Skeletal muscle tissue (tissue), 4 donors: ENCODE data around the gene ZNF280D. TPM values are rescaled to one million over a fixed set of nuclear protein-coding genes. Genes with fewer than 3 reads are reported as not detected.

Experiments
- H3K27ac ChIP-seq: one replicate; pipeline ENCODE4 v1.7.0; 2013; ENCODE audit warnings: mild to moderate bottlenecking, low read depth, low read length, inconsistent platforms
- H3K27me3 ChIP-seq, 3 donors: one replicate each; pipeline ENCODE4 v1.7.0; 2013; ENCODE audit warnings: low read length in 3 of 3; ENCODE audit not compliant: control insufficient read depth in 3 of 3, insufficient read depth in 3 of 3
- H3K36me3 ChIP-seq, 3 donors: one replicate each; pipeline ENCODE4 v1.7.0; 2013; ENCODE audit warnings: low read length in 3 of 3; ENCODE audit not compliant: control insufficient read depth in 3 of 3, insufficient read depth in 3 of 3
- H3K4me1 ChIP-seq, 3 donors: one replicate each; pipeline ENCODE4 v1.7.0; 2013; ENCODE audit warnings: low read length in 3 of 3, mild to moderate bottlenecking in 3 of 3; ENCODE audit not compliant: control insufficient read depth in 3 of 3, insufficient read depth in 3 of 3
- H3K4me3 ChIP-seq, 3 donors: one replicate each; pipeline ENCODE4 v1.7.0; 2013; ENCODE audit warnings: low read length in 3 of 3
- H3K9ac ChIP-seq, 3 donors: one replicate each; pipeline ENCODE4 v1.7.0; 2013; ENCODE audit warnings: low read length in 3 of 3, mild to moderate bottlenecking in 3 of 3, moderate library complexity in 2 of 3, low read depth in 1 of 3
- H3K9me3 ChIP-seq, 3 donors: one replicate each; pipeline ENCODE4 v1.7.0; 2013; ENCODE audit warnings: low read length in 3 of 3; ENCODE audit not compliant: control insufficient read depth in 3 of 3
- total RNA-seq: library from RNA; depleted of rRNA; stranded (reverse); fragments of >200 nt; gene quantifications from one replicate; pipeline ENCODE4 v1.2.3, GENCODE V29; 2014
- donor health status: Osteomylitis.

ZNF280D gene
- total RNA-seq, 1 donor from 2014 or later, result 57.4 TPM

- Histone ChIP-seq H3K4me3 (no peak overlapping the region), H3K27ac (no peak overlapping the region), H3K36me3 (peaks cover 6 to 10% (median 7%) of the 10 kb centered on the region in 3 donors), H3K9me3 (no peaks in the 10 kb centered on the region), H3K9ac (no peak overlapping the region), H3K4me1 (no peaks in the 10 kb centered on the region), H3K27me3 (no peaks in the 10 kb centered on the region)
These were observed 104.3 kb downstream of the ZNF280D start for GRCh38 chr15:56628893-56629532.

GRCh38 chr15:56619887-56620286, 113.4 kb downstream of the ZNF280D start:
- no peak overlapping the region for H3K9ac ChIP-seq
- H3K27me3 ChIP-seq, result no peaks in the 10 kb centered on the region
- no peaks in the 10 kb centered on the region for H3K36me3 ChIP-seq
- H3K27ac ChIP-seq, result no peak overlapping the region
- H3K9me3 ChIP-seq, result no peaks in the 10 kb centered on the region
- no peak overlapping the region for H3K4me3 ChIP-seq
- no peaks in the 10 kb centered on the region for H3K4me1 ChIP-seq

DNA sequence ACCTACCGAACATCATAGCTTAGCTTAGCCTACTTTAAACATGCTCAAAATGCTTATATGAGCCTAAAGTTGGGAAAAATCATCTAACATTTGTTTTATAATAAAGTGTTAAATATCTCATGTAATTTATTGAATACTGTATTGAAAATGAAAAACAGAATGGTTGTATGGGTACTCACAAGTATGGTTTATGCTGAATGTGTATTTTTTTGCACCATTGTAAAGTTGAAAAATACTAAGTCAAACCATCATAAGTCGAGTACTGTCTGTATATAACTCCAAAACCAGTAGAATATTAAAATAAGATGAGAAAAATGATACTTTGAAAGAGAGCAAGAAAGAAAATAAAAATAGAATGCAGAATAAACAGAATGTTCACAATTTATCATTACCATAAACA, 115.7 kb downstream of the ZNF280D start:
- H3K36me3 ChIP-seq, result no peaks in the 10 kb centered on the region
- H3K9me3 ChIP-seq, result no peaks in the 10 kb centered on the region

GRCh38 chr15:56616551-56616950, 116.8 kb downstream of the ZNF280D start:
- H3K4me3 ChIP-seq, result no peak overlapping the region
- no peak overlapping the region for H3K9ac ChIP-seq

More for the DNA sequence above, 115.7 kb downstream of the ZNF280D start:
- Histone ChIP-seq H3K4me3 (no peak overlapping the region), H3K27ac (no peak overlapping the region), H3K4me1 (no peaks in the 10 kb centered on the region), H3K27me3 (no peaks in the 10 kb centered on the region), H3K9ac (no peak overlapping the region)

GRCh38 chr15:56613811-56614210, 119.5 kb downstream of the ZNF280D start:
- Histone ChIP-seq H3K9me3 (no peaks in the 10 kb centered on the region), H3K27me3 (no peaks in the 10 kb centered on the region), H3K9ac (no peak overlapping the region), H3K4me3 (no peak overlapping the region), H3K27ac (no peak overlapping the region), H3K36me3 (no peaks in the 10 kb centered on the region), H3K4me1 (no peaks in the 10 kb centered on the region)

More at GRCh38 chr15:56616551-56616950, 116.8 kb downstream of the ZNF280D start:
- Histone ChIP-seq H3K9me3 (no peaks in the 10 kb centered on the region), H3K27ac (no peak overlapping the region), H3K4me1 (no peaks in the 10 kb centered on the region), H3K27me3 (no peaks in the 10 kb centered on the region), H3K36me3 (no peaks in the 10 kb centered on the region)

DNA sequence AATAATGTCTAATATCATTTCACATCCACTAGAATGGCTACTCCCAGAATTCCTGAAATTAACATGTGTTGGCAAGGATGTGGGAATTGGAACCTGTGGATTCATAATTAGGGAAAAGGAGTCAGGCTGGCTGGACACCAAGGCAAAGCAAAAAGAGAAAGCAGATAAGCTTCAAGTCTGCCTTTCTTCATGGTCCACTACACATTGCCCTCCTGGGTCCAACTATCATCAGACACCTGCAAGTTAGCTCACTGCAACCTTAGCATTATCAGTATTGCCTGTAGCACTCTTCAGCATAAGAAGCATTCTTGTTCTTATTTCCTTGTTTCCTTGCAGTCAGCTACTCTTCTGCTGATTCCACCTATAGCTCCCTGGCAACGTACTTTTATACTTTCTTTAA, 124.3 kb downstream of the ZNF280D start:
- Histone ChIP-seq H3K36me3 (no peaks in the 10 kb centered on the region), H3K27me3 (no peaks in the 10 kb centered on the region), H3K4me1 (no peaks in the 10 kb centered on the region), H3K27ac (no peak overlapping the region), H3K9ac (no peak overlapping the region), H3K9me3 (no peaks in the 10 kb centered on the region), H3K4me3 (no peak overlapping the region)

GRCh38 chr15:56608140-56608778, 125.0 kb downstream of the ZNF280D start:
- Histone ChIP-seq H3K27ac (no peak overlapping the region), H3K4me3 (no peak overlapping the region), H3K27me3 (no peaks in the 10 kb centered on the region), H3K4me1 (no peaks in the 10 kb centered on the region), H3K36me3 (no peaks in the 10 kb centered on the region), H3K9ac (no peak overlapping the region), H3K9me3 (no peaks in the 10 kb centered on the region)

DNA sequence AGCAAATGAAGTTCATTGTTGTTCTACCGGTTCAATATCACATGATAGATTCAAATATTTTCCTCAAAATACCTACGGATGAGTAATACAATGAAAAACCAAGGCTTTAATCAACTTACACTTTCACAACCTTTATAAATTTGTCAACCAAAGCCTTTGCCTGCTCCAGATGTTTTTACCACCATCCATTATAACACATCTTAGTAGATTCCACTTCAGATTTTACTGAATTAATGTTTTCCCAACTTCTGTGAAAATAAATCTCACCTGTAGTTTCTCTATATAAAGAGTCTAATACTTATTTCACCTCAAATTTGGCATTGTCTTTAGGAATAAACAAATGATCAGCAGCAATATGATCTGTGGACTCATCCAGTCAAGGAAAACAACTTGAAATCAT, 131.1 kb downstream of the ZNF280D start:
- H3K9me3 ChIP-seq, result peaks cover 0 to 6% (median 0%) of the 10 kb centered on the region in 3 donors
- H3K4me1 ChIP-seq, result no peaks in the 10 kb centered on the region
- H3K27me3 ChIP-seq, result no peaks in the 10 kb centered on the region
- no peaks in the 10 kb centered on the region for H3K36me3 ChIP-seq
- no peak overlapping the region for H3K9ac ChIP-seq
- H3K27ac ChIP-seq, result no peak overlapping the region
- H3K4me3 ChIP-seq, result no peak overlapping the region

GRCh38 chr15:56600380-56600779, 132.9 kb downstream of the ZNF280D start:
- H3K9me3 ChIP-seq, result peaks cover 0 to 6% (median 0%) of the 10 kb centered on the region in 3 donors
- no peaks in the 10 kb centered on the region for H3K27me3 ChIP-seq
- H3K9ac ChIP-seq, result no peak overlapping the region
- H3K4me1 ChIP-seq, result no peaks in the 10 kb centered on the region
- no peak overlapping the region for H3K4me3 ChIP-seq
- H3K27ac ChIP-seq, result no peak overlapping the region
- H3K36me3 ChIP-seq, result no peaks in the 10 kb centered on the region

DNA sequence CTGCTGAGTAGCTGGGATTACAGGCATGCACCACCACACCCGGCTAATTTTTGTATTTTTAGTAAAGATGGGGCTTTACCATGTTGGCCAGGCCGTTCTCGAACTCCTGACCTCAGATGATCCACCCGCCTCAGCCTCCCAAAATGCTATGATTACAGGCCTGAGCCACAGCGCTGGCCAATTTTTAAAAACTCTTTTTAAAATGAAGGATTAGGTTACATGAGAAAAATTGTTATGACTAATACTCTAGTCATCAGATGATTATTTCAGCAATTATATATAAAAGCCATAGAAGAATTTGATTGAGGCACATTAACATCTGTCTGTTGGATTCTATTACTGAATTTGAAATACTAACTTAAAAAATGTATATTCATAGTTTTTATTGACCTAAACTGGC, 134.3 kb downstream of the ZNF280D start:
- no peak overlapping the region for H3K4me3 ChIP-seq
- H3K27me3 ChIP-seq, result no peaks in the 10 kb centered on the region
- H3K36me3 ChIP-seq, result no peaks in the 10 kb centered on the region
- peaks cover 0 to 6% (median 0%) of the 10 kb centered on the region in 3 donors for H3K9me3 ChIP-seq
- H3K9ac ChIP-seq, result no peak overlapping the region
- H3K4me1 ChIP-seq, result no peaks in the 10 kb centered on the region
- H3K27ac ChIP-seq, result no peak overlapping the region
